HG02763 (cell line): ENCODE data around the gene SMG6.

Experiments used
- ATAC-seq: cut with Tn5 transposase; IDR thresholded peaks from one replicate; pipeline ENCODE4 v1.9.1; 2021; ENCODE audit warnings: mild to moderate bottlenecking, moderate library complexity; ENCODE audit not compliant: unreplicated experiment

SMG6 gene

DNA sequence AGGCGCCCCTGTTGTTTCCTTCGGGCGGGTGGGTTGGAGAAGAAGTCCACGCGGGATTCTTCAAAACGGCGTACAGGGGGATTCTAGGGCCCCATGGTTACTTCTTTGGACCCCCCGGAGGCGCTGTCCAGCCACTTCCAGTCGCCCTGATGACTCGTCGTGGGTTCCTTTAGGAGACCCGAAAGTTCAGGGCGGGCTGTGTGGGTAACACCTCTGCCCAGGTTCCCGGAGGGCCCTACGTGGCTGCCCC, 249.4 kb downstream of the SMG6 start:
- ATAC-seq = no peak

DNA sequence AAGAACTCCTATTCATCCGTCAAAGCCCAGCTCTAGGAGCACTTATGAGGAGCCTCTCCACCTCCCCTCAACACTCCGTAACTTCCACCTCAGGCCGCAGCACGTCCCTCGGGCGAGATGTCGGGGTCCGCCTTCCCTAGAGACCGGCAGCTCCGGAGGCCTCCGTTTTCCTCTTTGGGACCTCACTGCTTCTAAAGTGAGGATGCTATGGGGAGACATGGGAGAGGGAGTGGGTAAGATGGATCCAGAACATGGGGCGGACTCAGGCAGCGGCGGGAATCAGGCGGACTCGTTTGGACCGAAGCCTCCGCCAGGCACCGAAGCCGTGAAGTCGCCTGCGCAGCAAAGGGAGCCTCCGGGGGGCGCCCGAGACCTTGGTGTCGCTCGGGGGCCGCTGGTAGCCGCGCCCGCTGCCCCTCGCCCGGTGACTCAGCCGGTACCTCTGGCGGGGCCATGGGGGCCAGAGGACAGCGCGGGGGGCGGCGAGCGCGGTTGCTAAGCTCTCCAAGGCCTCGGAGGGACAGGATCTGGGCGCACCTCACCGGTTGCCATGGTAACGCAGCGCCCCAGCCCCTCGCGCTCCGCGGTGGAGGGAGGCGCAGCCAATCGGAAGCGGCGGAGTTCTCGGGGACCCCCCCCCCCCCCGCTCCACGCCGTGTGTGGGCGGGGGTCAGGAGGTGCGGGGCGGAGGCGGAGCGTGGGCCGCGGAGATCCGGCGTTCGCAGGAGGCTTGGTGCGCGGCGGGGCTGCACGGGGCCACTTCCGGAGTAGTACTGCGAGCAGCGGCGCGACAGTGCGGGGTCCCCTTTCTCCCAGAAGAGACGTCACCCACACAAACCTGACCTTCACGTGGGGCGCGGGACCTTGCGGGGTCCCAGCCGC, 250.0 kb downstream of the SMG6 start:
- ATAC-seq = no peak

DNA sequence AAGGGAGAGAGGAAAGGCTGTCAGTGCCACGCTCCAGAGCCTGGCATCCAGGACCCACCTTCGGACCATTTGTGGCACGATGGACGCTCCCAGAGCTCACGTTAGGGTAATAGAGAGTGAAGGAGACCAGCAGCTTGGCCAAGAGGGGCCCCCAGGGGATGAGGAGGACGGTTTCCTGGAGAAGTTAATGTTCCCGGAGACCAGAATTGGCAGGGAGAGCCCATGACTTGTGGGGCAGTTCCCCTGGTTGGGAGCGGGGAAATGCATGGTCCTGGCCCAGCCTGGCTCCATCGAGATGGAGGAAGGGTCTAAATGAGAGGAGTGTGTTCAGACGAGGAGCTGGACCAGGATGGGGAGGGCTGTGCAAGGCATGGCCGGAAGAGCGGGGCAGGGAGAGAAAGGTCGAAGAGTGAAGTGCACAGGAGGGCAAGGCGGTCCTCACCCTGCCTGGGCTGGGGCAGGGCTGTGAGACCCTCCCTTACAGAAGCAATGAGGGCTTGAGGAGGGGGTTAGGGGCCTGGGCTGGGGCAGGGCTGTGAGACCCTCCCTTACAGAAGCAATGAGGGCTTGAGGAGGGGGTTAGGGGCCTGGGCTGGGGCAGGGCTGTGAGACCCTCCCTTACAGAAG, 251.5 kb downstream of the SMG6 start:
- no peak for ATAC-seq

DNA sequence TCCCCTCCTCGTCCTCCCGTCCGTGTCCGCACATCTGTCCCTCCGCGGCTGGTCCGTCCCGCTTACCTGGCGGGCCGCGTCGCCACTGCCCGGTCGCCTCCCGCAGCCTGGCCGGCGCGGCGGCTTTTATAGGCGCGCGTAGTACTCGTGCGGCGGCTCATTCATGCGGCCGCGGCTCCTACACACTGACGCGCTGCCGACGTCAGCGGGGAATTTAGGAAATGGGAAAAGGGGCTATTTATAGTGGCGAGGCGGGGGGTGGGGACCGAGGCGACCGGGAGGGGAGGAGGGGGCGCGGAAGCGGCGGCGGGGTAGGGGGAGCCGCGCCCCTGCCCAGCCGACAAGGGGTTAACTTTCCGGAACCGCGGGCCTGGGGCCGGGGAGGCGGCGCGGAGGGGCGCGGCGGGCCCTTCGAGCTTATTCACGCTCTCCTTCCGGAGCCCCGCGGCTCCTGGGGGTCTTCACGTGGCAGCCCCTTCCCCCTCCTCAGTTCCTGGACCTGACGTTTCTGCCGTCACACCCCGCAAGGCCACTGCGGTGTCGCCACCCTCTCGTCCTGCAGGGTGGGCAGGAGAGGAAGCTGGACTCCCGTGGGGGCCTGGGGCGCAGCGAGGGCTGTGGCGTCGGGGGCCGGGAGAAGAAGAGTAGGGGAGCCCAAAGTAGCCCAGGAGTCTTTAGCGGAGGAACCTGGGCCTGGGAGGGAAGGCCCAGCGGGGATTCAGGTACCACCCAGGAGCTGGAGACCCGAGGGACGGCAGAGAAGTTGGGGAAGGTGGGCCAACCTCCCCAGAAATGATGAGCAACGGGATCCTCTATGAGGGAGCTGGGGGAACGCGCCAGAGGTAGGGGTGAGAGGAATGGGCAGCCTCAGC, 252.3 kb downstream of the SMG6 start:
- no peak for ATAC-seq

DNA sequence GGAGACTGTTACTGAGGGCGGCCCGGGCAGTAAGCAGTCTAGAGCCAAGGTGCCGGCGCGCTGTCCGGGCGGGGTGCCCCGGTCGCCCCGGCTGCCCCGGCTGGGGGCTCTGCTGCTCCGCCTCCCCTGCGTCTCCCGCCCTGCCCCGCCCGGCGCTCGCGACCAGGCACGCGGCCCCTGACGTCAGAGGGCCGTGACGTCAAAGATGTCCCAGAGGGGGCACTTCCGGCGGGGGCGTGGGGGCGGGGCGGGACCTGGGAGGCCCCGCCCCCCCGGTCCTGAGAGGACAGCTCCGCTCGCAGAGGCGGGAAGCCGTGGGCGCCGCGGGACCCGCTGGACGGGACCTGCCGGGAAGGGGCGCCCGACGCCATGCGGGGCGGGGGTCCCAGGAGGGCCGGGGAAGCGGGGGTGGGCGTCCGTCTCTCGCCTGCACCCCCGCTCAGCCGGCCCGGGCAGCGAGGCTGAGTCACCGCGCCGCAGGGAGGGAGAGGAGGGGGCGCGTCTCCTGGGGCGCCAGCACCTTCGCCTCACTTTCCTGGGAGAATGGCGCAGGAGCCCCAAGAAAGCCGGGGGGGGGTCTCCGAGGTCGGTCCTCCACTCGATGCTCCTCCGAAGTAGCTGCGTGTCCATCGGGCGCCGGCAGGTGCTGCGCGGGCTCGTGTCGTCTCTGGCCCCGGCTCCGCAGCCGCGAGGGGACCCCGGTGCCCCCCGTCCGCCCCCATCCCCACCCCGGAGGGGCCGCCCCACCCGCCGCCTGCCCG, 253.1 kb downstream of the SMG6 start:
- ATAC-seq = no peak

DNA sequence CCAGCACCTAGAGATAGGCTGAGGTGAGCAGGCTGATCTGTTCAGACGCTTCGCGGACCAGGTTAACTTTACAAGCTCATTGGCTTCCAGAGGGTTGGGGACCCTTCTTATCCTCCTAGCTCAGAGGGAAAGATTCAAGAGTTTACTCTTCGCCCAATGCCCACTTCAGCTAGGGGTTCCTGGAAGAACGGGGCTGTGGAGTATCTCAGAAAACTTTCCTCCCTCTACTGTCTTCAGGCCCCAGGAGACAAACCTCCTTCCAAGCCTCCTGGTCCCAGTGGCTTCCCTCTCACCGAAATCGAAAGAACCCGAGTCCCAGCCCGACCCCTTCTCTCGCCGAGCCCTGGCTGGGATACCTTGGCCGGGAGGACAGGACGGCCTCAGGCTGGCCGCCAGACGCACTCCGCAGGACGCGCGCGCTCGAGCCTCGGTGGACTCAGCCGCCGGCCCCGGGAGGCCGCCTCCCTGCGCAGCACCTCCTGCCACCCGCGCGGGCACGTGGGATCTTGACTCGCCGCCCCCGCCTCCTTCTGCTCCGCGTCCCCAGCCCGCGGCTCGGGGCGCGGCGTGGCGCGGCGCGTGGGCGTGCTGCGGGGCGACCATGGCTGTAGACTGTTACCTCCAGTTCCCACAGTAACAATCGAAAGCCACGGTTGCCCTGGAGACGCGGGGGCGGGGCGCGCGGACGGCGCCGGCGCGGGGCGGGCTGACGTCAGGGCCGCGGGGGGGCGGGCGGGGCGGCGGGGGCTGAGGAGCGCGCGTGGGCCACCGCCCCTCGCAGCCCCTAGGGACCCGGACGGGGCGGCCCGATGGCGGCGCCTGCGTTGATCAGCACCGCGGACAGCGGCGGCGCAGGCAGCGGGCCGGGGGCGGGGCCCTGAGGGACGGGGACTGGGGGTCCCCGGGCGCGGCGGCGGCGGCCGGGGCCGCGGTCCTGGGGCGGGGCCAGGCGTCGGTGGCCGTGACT, 254.0 kb downstream of the SMG6 start:
- ATAC-seq = peak; percentile 51

DNA sequence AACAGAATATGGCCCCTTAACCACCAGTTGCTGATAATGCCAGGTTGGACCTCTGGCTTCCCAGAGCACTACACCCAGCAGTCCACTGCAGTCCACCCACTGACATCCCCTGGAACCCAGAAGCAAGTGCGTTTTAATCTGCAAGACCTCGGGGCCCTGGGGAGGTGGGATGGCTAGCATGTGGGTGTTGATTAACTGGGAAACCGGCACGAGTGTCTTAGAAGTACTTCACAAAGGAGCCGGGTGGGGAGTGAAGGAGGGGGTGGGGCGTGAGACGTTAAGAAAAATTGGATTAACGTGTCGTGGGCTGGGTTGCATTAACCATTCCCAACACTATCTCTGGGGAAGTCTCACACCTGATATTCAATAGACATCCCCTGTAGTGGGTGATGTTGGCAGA, 254.8 kb downstream of the SMG6 start:
- no peak for ATAC-seq

DNA sequence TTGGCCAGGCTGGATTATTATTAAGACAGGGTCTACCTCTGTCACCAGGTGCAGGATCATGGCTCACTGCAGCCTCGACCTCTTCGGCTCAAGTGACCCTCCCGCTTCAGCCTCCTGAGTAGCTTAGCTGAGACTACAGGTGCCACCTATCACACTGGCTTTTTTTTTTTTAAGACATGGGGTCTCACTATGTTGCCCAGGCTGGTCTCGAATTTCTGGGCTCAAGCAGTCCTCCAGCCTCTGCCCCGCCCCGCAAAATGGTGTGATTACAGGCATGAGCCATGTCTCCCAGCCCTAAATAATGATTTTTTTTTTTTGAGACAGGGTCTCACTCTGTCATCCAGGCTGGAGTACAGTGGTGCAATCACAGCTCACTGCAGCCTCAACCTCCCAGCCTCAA, 256.0 kb downstream of the SMG6 start:
- no peak for ATAC-seq

DNA sequence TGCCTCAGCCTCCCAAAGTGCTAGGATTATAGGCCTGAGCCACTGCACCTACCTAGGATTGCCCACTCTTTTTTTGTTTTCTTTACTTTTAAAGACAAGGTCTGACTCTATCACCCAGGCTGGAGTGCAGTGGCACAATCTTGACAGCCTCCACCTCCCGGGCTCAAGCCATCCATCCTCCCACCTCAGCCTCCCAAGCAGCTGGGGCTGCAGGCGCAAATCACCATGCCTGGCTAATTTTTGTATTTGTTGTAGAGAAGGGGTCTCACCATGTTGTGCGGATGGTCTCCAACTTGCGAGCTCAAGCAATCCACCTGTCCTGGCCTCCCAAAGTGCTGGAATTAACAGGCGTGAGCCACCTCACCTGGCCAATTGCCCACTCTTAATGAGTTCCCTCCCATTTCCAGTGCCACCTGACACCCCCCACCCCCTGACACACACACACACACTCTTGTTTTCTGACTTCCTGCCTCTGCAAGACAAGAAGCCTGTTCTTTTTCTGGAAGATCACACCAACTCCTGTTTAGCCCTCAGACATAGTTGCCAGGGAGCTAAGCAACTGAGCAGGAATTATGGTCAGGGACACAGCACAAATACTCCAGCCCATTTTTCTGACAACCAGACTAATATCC, 259.2 kb downstream of the SMG6 start:
- ATAC-seq = no peak

DNA sequence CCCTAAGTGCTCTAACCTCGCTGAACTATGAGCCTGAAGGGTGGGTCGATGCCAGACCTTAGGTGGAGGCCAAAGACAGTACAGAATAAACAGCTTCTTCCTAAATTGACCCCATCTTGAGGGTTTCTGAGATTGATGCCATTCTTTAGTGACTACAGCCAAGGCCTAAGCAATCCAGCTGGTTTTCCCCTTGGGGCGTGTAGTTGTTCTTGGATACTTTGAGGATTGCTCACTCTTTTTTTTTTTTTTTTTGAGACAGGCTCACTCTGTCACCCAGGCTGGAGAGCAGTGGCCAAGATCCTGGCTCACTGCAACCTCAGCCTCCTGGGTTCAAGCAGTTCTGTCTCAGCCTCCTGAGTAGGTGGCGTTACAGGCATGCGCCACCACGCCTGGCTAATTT, 259.8 kb downstream of the SMG6 start:
- no peak for ATAC-seq

DNA sequence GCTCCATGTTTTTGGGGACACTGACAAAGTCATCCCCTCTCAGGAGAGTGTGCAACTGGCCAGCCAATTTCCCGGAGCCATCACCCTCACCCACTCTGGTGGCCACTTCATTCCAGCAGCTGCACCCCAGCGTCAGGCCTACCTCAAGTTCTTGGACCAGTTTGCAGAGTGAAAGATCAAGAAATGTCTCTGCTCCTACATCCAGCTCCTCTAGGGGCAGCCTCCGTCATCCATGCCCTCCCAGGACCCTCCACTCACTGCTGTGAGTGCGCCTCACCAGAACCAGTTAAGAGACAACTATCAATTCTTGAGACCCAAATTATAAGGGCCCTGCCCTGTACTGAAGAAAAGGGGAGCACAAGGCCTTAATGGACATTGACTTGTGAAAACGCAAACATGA, 260.7 kb downstream of the SMG6 start:
- ATAC-seq = no peak

DNA sequence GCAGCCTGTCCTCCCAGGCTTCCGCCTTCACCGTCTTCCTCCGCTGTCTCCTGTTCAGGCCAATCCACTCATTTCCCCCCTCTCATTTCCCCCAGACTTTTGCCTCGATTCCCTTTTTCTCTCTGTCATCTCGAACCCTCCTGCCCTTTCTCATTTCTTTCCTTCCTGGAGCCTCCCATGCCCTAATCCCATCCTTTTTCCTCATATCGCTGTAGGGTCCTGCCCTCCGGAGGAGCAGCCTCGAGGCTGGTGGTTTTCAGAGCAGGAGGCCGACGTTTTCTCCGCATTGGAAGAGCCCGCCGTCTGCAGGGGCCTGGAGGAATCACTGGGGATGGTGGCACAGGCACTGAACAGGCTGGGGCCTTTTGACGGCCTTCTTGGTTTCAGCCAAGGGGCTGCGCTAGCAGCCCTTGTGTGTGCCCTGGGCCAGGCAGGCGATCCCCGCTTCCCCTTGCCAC, 261.2 kb downstream of the SMG6 start:
- ATAC-seq = no peak

DNA sequence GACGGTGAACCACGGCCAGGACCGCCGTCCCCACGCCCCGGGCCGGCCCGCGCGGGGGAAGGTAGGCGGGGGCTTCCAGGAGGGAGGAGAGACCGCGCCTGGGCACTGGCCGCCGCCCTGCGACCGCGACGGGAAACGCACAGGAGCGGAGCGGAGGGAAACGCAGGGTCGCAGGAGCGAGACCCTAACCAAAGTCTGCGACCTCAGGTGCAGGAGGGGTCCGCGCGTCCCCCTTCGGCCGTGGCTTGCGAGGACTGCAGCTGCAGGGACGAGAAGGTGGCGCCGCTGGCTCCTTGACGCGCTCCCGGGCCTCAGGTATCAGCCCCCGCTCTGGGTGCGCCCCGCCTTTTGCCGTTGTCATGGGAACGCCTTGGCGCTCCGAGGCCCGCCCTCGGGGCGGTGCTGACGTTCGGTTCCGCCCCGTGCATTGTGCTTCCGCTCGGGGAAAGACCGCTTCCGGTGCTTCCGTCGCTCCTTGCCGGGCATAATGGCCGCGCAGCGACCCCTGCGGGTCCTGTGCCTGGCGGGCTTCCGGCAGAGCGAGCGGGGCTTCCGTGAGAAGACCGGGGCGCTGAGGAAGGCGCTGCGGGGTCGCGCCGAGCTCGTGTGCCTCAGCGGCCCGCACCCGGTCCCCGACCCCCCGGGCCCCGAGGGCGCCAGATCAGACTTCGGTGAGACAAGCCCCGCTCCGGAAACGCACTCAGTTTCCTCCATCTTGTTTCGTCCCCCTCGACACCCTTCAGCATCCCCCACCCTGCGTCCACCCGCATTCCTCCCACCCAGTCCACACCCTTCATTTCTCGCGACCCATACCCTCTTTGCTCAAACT, 261.8 kb downstream of the SMG6 start, which contains the start of gene OVCA2:
OVCA2 (plus strand) TSS at position 462 of the 829 bp plus-strand sequence; CDS start at position 488, 26 bp downstream.
- ATAC-seq = peak; percentile 91

DNA sequence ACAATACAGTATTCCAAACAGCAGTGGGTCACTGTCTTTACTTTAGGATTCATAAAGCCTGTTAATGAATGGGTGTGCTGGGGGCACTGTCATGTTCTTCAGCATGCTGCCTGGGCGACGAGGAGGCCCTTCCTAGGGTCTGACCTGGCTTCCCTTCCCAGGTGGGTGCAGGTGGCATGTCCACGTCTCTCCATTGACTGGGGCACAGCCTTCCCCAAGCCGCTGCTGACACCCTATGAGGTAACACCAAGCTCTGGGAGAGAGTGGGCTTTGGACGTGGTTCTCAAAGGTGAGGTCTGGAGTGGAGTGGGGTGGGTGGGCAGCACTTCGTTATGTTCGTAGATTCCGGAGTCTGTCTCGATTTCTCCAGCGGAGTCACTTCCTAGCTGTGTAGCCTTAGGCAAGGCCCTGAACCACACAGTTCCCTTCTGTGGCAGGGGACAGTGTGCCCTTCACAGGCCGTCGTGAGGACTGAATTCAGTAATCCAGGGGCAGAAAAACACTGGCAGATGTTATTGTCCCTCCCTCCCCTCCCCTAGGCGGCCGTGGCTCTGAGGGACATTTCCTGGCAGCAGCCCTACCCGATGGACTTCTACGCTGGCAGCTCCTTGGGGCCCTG, 262.5 kb downstream of the SMG6 start:
- ATAC-seq = no peak

DNA sequence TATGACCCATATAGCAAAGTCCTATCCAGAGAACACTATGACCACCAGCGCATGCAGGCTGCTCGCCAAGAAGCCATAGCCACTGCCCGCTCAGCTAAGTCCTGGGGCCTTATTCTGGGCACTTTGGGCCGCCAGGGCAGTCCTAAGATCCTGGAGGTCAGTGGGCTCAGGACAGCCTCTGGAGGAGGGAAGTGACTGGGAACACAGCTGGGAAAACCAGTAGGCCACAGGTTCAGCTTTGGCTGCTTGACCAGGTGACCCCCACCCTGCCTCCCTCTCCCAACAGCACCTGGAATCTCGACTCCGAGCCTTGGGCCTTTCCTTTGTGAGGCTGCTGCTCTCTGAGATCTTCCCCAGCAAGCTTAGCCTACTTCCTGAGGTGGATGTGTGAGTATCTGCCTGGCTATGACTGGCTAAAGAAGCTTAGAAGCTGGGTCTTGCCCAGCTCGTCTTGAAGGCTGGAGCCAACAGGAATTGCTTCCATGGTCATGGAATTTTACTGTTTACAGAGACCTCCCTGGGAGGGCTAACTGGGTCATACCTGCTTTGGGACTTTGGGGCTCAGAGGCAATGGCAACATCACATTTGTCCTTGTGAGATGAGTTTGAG, 263.3 kb downstream of the SMG6 start:
- no peak for ATAC-seq

DNA sequence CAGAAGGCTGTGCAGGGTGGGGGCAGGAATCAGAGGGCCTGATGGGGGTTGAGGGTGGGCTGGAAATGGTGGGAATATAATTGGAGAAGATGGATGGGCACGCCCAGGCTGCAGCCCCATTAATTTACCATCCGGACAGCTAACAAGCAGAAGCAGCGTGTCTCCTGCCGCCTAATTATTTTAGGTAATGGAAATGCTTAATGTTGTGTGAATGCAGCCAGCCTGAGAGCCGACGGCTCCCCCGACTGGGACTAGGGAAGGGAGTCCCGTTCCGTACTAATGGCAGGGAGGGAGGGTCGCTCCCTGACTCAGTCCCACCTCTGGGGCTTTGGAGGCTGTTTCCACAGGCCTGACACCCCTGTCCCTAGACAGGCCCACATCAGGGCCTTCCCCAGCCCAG, 266.4 kb downstream of the SMG6 start:
- ATAC-seq = no peak
